Umbilical cord (tissue), 2 donors: Measurements from ENCODE around the gene CA10. TPM values are rescaled to one million over a fixed set of nuclear protein-coding genes. Genes with fewer than 3 reads are reported as not detected.

ENCODE experiments used
- DNase-seq: peaks from one replicate; pipeline ENCODE4 v3.0.0-alpha.2; 2015; ENCODE audit warnings: low spot score
- total RNA-seq: library from RNA; depleted of rRNA; stranded (reverse); fragments of >200 nt; gene quantifications from one replicate; pipeline ENCODE4 v1.2.3, GENCODE V29; 2014; ENCODE audit warnings: low replicate concordance; ENCODE audit not compliant: insufficient read depth

The CA10 gene
- total RNA-seq, 1 donor from 2014 or later: 0.24 TPM

GRCh38 chr17:51819341-51820219, 338.9 kb downstream of the CA10 start:
- no peak for DNase-seq

DNA sequence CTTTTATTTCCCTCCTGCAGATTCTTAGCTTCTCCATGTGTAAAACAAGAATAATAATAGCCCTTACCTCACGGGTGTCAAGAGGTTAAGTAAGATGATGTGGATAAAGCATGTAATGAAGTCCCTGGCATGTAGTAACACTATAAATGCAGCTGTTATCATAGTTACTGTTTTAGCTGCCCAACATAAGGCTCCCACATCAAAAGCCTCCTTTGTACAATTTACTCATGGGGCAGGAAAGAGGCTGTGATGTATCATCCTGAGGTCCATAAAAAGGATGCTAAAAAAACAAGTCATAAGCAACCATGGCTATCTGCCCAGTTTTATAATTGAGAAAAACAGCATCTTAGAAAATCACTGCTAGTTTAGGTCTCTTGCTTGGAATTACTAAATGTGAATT, 339.7 kb downstream of the CA10 start:
- DNase-seq: peak; percentile 14

DNA sequence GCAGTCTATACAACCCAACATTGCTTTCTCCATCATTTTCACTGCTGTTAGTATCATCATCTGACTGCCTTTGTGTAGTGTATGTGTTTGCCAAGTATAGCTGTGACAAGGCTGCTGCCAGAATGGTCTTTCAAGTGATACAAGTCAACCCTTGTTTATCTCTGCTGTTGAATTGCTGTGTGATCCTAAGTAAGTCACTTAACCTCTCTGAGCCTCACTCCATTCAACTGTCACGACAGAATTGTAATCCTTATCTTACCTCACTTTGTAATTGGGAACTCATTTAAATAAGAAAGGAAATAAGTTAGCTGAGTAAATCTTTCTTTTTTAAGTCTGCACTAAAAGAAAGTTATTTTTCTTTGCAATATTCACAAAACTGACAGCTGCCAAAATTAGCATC, 340.6 kb downstream of the CA10 start:
- DNase-seq: no peak

- no peak for DNase-seq
Measured at GRCh38 chr17:51817117-51817516, 341.4 kb downstream of the CA10 start.

DNA sequence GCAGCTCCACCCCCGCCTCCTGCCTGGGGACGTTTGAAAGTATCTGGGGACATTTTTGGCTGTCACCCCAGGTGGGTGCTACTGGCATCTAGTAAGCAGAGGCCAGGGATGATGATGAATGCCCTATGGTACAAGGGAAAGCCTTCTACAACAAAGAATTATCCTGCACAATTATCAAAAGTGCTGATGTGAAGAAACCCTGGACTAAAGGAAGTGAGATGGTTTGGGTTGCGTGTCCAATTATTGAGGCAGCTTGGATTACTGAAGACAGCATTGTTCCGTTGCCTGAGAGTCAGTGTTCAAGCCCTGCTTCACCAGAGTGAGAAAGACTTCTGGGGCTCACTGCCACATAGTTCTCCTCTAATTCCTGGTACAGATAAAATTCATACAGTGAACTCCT, 343.4 kb downstream of the CA10 start:
- no peak for DNase-seq

DNA sequence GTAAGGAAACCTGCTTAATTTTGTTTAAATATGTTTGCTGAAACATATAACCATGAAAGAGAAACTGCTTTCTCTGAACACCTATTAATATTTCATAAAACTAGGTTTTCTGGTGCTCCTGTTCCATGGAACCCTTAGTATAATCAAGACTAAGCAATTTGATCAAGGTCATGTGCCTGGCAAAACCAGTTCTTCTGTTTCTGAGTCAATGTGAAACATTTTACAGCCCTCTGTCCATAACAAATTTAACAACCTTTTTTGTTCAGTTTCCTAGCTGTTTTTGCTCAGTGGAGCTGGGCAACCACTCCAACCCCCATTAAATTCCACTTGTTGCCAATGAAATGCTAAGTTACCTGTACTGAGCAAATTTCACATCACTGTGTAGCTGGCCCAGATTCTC, 344.0 kb downstream of the CA10 start:
- no peak for DNase-seq

DNA sequence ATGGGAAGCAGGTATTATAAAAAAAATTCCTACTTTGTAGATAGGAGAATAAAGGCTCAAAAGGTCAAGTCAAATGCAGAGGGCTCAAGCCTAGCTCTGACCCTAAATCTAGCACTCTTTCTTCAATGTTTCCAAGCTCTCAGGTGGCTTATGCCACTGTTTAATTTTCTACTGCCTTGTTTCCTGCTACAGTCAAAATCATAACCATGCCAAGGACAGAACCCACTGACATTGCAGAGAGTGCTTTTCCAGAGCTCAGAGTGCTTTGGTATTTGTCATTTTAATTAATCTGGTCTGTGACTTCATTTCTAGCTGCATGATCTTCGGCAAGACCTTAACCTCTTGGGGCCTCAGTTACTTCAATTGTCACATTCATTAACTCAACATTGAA, 344.7 kb downstream of the CA10 start:
- DNase-seq: no peak

DNA sequence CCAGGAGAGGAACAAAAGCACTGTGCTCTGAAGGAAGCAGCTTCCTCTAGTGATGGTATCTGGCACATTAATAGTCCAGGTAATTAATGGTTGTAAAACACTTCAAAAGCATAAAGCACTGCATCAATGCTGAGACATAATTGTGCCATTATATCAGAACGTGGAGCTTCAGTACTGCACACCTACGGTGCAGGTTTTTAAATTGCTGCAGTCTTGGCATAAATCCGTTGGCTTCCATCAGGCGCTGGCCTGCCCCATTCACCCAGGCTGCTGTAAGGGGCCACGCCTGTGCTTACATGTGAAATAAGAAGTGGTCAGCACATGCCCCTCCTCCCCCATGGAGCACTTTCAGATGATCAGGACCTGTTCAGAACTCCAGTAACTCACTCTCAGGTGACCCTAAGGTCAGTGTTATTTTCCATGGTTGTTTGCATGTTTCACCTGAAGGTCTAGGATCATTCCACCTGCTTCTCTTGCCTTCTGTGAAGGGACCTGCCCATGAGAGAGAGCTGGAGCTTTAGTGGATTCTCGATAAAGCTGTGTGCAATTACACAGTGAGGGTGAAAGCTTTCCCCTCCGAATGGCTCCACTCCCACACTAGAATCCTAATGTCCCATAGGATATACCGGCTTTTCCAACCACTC, 345.3 kb downstream of the CA10 start:
- DNase-seq: no peak

DNA sequence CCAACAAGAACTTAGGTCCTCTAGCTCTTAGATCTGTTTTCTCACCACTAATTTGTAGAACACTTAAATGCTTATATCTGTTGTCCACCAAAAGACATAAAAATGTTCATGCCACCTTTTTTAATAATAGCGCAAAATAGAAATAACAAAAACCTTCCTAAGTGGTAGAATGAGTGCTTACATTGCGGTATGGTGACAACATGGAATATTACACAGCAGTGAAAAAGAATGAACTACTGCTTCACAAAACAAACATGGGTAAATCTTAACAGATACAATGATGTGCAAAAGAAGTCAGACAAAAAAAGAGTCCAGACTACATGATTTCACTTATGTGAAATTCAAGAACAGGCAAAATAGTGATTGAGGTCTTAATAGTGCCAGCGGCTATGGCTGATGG, 351.1 kb downstream of the CA10 start:
- DNase-seq: no peak

DNA sequence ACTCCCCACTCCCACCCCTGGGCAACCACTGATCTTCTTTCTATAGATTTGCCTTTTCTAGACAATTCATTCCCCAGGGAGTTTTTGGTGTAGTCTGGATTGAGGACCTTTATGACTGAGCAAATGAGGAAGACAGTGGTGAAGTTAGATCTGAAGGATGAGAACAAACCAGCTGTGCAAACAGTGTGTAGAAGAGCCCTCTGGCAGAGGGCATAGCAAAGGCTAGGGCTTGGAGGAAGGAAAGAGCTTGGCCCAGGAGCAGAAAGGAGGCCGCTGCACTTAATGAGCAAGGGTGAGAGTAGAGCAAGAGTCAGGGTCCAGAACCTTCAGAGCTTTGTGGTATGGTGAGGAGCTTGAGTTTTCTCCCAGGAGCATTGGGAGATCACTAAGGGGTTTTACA, 352.7 kb downstream of the CA10 start:
- DNase-seq: no peak

GRCh38 chr17:51805185-51805584, 353.3 kb downstream of the CA10 start:
- no peak for DNase-seq

DNA sequence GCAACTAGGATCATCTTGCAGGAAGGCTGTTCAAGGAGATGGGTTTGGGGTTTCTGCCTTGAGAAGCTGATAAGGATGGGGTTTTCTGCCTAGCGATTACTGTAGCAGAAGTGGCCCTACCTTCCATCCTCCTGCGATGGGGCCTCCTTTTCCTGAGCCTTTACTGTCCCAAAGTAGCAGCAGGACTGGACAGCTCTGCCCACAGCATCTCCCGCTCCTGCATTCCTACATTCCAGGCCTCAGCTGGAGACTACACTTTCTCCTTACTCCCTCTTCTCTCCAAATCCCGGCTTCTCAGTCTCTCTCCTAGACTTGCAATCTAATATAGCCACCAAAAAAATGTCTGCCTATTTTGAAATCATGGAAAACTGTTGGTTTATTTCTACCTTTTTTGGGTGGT, 355.4 kb downstream of the CA10 start:
- no peak for DNase-seq

GRCh38 chr17:51802544-51802943, 356.0 kb downstream of the CA10 start:
- no peak for DNase-seq

GRCh38 chr17:51801626-51802025, 356.9 kb downstream of the CA10 start:
- no peak for DNase-seq

DNA sequence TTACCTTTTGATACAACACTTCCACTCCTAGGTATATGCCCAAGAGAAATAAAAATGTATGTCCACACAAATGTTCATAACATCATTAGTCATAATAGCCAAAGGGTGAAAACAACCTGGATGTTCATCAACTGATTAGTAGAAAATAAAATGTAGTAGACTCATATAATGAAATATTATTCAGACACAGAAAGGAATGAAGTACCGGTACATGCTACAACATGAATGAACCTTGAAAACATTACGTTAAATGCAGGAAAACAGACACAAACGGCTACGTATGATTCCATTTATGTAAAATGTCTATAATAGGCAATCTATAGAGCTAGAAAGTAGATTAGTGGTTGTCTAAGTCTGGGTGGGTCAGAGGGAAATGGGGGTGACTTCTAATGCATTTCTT, 358.5 kb downstream of the CA10 start:
- DNase-seq: no peak

GRCh38 chr17:51799240-51799639, 359.3 kb downstream of the CA10 start:
- DNase-seq: peak; percentile 77

DNA sequence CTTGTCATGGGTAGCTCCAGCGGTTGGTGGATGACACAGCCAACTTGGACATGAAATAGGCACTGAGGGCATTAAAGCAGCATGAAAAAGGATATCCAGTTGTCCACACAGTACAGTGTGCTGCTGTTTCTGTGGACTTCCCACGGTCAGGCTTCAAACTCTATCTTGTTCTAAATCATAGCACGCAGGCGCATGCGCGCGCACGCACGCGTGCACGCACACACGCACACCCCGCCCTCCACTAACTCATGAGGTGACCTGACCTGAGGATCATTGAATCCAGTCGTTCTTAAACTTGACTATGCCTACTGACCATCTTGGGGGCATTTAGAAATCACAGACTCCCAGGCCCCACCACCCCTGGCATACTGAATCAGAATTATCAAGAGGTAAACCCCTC, 361.4 kb downstream of the CA10 start:
- no peak for DNase-seq

GRCh38 chr17:51796026-51796425, 362.5 kb downstream of the CA10 start:
- no peak for DNase-seq

GRCh38 chr17:51795401-51795800, 363.1 kb downstream of the CA10 start:
- no peak for DNase-seq

DNA sequence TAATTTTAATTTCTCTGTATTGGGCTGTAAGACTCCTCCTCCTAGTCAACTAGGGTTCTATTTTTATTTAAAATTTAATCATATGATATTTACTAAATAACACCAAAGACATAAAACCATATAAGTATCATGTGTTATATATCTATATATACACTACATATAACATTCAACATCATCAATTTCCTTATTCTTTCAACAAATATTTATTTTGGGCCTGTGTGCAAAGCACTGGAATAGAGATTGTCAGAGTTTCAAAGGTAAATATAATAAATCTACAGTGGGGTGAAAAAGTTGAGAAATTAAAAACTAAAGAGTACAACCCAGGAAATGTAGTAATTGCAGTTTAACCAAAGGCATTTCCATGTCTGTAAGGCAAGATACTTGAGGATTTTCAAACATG, 364.0 kb downstream of the CA10 start:
- no peak for DNase-seq

DNA sequence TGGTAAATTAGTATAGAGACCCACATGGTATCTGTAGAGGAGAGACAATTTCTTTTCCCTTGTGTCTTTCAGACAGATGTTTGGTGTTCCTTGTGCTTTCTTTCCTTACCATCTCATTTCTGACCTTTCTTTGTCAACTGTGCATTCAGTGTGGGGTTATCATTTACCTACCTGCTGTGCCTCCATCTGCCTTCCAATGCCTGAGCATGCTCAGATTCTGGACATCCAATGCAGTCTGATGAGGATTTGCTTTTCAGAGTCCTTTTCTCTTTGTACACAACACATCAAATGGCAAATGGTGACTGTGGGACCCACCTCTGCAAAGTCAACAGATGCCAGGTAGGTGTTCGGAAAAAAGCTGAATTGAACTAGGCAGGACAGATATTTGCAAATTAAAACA, 364.8 kb downstream of the CA10 start:
- DNase-seq: no peak

GRCh38 chr17:51778842-51779241, 379.7 kb downstream of the CA10 start:
- no peak for DNase-seq

- peak; percentile 17 for DNase-seq
Measured at GRCh38 chr17:51770027-51770759, 388.3 kb downstream of the CA10 start.
